Ramos (cell line): ENCODE results near the gene LOXL1.
"Not testable (repeated sequence)": the region's sequence is repeated elsewhere in the genome, so short reads cannot be mapped to it uniquely, and the experiment has no call there.

Experiments
- in situ Hi-C: fragments of 300-500 bp; cut with MboI; formaldehyde crosslinking; loops from one replicate; pipeline ENCODE4 v1.14.3; 2022; ENCODE audit warnings: low sequenced_read_pairs; ENCODE audit not compliant: unreplicated experiment

Gene LOXL1

GRCh38 chr15:73968461-73968860 lies 42.2 kb downstream of the LOXL1 start:
- in situ Hi-C loops, result loop anchor here (10.0 kb wide), 1 partner anchor 336 kb away; no protein-coding TSS in a partner anchor

GRCh38 chr15:73969151-73969759 lies 43.0 kb downstream of the LOXL1 start:
- in situ Hi-C loops, result loop anchor here (10.0 kb wide), 1 partner anchor 336 kb away; no protein-coding TSS in a partner anchor

- in situ Hi-C loops, result no loop called here
Measured at GRCh38 chr15:73972984-73973682, 46.9 kb downstream of the LOXL1 start.

- in situ Hi-C loops, result not testable (repeated sequence)
Measured at GRCh38 chr15:73973683-73974200, 47.5 kb downstream of the LOXL1 start.

GRCh38 chr15:73975440-73976125 lies 49.3 kb downstream of the LOXL1 start:
- in situ Hi-C loops, result not testable (repeated sequence)

- in situ Hi-C loops, result no loop called here
Measured at GRCh38 chr15:73978896-73979295, 52.6 kb downstream of the LOXL1 start.

GRCh38 chr15:73979636-73980035 lies 53.4 kb downstream of the LOXL1 start:
- in situ Hi-C loops, result no loop called here

GRCh38 chr15:73981761-73982221 lies 55.5 kb downstream of the LOXL1 start:
- in situ Hi-C loops, result no loop called here

- in situ Hi-C loops, result no loop called here
Measured at GRCh38 chr15:73982222-73982962, 56.1 kb downstream of the LOXL1 start.

- in situ Hi-C loops, result no loop called here
Measured at GRCh38 chr15:73983211-73983727, 57.0 kb downstream of the LOXL1 start.

GRCh38 chr15:73983773-73984172 lies 57.5 kb downstream of the LOXL1 start:
- in situ Hi-C loops, result no loop called here

GRCh38 chr15:73984208-73984979 lies 58.1 kb downstream of the LOXL1 start:
- in situ Hi-C loops, result no loop called here

GRCh38 chr15:73985101-73985873 lies 59.0 kb downstream of the LOXL1 start:
- in situ Hi-C loops, result no loop called here

GRCh38 chr15:73986055-73986775 lies 60.0 kb downstream of the LOXL1 start:
- in situ Hi-C loops, result no loop called here

GRCh38 chr15:73986776-73987056 lies 60.5 kb downstream of the LOXL1 start:
- in situ Hi-C loops, result no loop called here

GRCh38 chr15:73987250-73987649 lies 61.0 kb downstream of the LOXL1 start:
- in situ Hi-C loops, result no loop called here

- in situ Hi-C loops, result no loop called here
Measured at GRCh38 chr15:73987681-73988444, 61.6 kb downstream of the LOXL1 start.
